ENCODE data around the gene SERPINE1.
"Not testable (repeated sequence)": the region's sequence is repeated elsewhere in the genome, so short reads cannot be mapped to it uniquely, and the experiment has no call there.

GRCh38 chr7:101103701-101104100 lies 23.2 kb upstream of the SERPINE1 start:
- TF ChIP-seq EP300 (IDR thresholded peaks at IDR 0.05) = not testable (repeated sequence)
- TF ChIP-seq, protein P1, sequence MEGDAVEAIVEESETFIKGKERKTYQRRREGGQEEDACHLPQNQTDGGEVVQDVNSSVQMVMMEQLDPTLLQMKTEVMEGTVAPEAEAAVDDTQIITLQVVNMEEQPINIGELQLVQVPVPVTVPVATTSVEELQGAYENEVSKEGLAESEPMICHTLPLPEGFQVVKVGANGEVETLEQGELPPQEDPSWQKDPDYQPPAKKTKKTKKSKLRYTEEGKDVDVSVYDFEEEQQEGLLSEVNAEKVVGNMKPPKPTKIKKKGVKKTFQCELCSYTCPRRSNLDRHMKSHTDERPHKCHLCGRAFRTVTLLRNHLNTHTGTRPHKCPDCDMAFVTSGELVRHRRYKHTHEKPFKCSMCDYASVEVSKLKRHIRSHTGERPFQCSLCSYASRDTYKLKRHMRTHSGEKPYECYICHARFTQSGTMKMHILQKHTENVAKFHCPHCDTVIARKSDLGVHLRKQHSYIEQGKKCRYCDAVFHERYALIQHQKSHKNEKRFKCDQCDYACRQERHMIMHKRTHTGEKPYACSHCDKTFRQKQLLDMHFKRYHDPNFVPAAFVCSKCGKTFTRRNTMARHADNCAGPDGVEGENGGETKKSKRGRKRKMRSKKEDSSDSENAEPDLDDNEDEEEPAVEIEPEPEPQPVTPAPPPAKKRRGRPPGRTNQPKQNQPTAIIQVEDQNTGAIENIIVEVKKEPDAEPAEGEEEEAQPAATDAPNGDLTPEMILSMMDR (IDR thresholded peaks at IDR 0.05) = not testable (repeated sequence)

Measured in suprapubic skin (tissue), 3 donors.